K562 (cell line): ENCODE measurements around the gene MYG1. TPM values are rescaled to one million over a fixed set of nuclear protein-coding genes. Genes with fewer than 3 reads are reported as not detected.

ENCODE experiments used
- BRD4 ChIP-seq: fragments of 200-600 bp; sonication (generic); IDR thresholded peaks from 2 replicates; pipeline ENCODE4 v1.6.1; 2017; ENCODE audit warnings: inconsistent platforms
- DPF2 ChIP-seq: fragments of 450-650 bp; IDR thresholded peaks from 2 replicates; pipeline ENCODE4 v1.6.1; 2016
- GATA2 ChIP-seq: sonication (generic); formaldehyde crosslinking; IDR thresholded peaks from 2 replicates; pipeline ENCODE4 v1.4.0; 2020; ENCODE audit warnings: mild to moderate bottlenecking, missing genetic modification reagents
- HDGF ChIP-seq: fragments of 450-650 bp; IDR thresholded peaks from 2 replicates; pipeline ENCODE4 v1.6.1; 2016
- KDM5B ChIP-seq: fragments of 200-600 bp; sonication (generic); IDR thresholded peaks from 2 replicates; pipeline ENCODE4 v1.6.1; 2012; ENCODE audit warnings: low read depth, mild to moderate bottlenecking, moderate library complexity, low read length, control low read depth, inconsistent platforms; ENCODE audit not compliant: insufficient replicate concordance
- KLF1 ChIP-seq: fragments of 450-650 bp; IDR thresholded peaks from 2 replicates; pipeline ENCODE4 v1.6.1; 2016; ENCODE audit warnings: missing genetic modification characterization, missing compliant biosample characterization
- LARP7 ChIP-seq: fragments of 450-650 bp; IDR thresholded peaks from 2 replicates; pipeline ENCODE4 v1.6.1; 2016
- MECOM ChIP-seq: fragments of 250-450 bp; sonication (Bioruptor Pico); IDR thresholded peaks from 2 replicates; pipeline ENCODE4 v1.8.0; 2022; ENCODE audit warnings: inconsistent platforms
- MTA2 ChIP-seq: fragments of 450-650 bp; IDR thresholded peaks from 2 replicates; pipeline ENCODE4 v1.6.1; 2016; ENCODE audit warnings: low read depth
- NFE2L1 ChIP-seq: fragments of 450-650 bp; IDR thresholded peaks from 2 replicates; pipeline ENCODE4 v1.6.1; 2016; ENCODE audit warnings: missing genetic modification characterization, low read depth, mild to moderate bottlenecking, missing compliant biosample characterization, moderate library complexity, borderline replicate concordance
- NFRKB ChIP-seq: fragments of 450-650 bp; IDR thresholded peaks from 2 replicates; pipeline ENCODE4 v1.6.1; 2016; ENCODE audit warnings: low read depth
- PHF8 ChIP-seq: fragments of 200-600 bp; sonication (generic); IDR thresholded peaks from 2 replicates; pipeline ENCODE4 v1.6.1; 2012; ENCODE audit warnings: mixed run types, mild to moderate bottlenecking, inconsistent platforms, low read length, moderate library complexity, borderline replicate concordance
- PTRF ChIP-seq: fragments of 450-650 bp; IDR thresholded peaks from 2 replicates; pipeline ENCODE4 v1.6.1; 2016; ENCODE audit warnings: mild to moderate bottlenecking, missing genetic modification characterization, missing compliant biosample characterization
- PYGO2 ChIP-seq: fragments of 450-650 bp; IDR thresholded peaks from 2 replicates; pipeline ENCODE4 v1.6.1; 2016; ENCODE audit warnings: mild to moderate bottlenecking, missing genetic modification characterization, moderate library complexity, missing compliant biosample characterization
- RHOXF2B ChIP-seq: fragments of 250-450 bp; sonication (Bioruptor Pico); conservative IDR thresholded peaks from 2 replicates; pipeline ENCODE4 v1.5.1; 2021
- SFPQ ChIP-seq: fragments of 200-400 bp; formaldehyde crosslinking; IDR thresholded peaks from 2 replicates; pipeline ENCODE4 v1.6.1; 2017; ENCODE audit warnings: mild to moderate bottlenecking, low read depth, low read length, moderate library complexity
- TCF7 ChIP-seq: sonication (generic); IDR thresholded peaks from 2 replicates; pipeline ENCODE4 v1.6.1; 2016; ENCODE audit warnings: antibody characterized with exemption, borderline replicate concordance
- THRAP3 ChIP-seq: fragments of 450-650 bp; IDR thresholded peaks from 2 replicates; pipeline ENCODE4 v1.6.1; 2016; ENCODE audit warnings: mild to moderate bottlenecking, inconsistent platforms, borderline replicate concordance
- ZBTB1 ChIP-seq: sonication (generic); formaldehyde crosslinking; IDR thresholded peaks from 2 replicates; pipeline ENCODE4 v1.8.1; 2023; ENCODE audit warnings: missing genetic modification reagents, low read depth, mild to moderate bottlenecking, borderline replicate concordance
- ZFPM2 ChIP-seq: fragments of 250-450 bp; sonication (Bioruptor Pico); IDR thresholded peaks from 2 replicates; pipeline ENCODE4 v1.5.1; 2022; ENCODE audit warnings: mild to moderate bottlenecking
- ZKSCAN3 ChIP-seq: fragments of 250-450 bp; sonication (Bioruptor Pico); IDR thresholded peaks from 2 replicates; pipeline ENCODE4 v1.4.0; 2020
- ZNF197 ChIP-seq: fragments of 200-800 bp; sonication (Bioruptor generic); IDR thresholded peaks from 2 replicates; pipeline ENCODE4 v1.6.1; 2016; ENCODE audit warnings: low read depth, missing genetic modification characterization, missing compliant biosample characterization
- polyA plus RNA-seq, 8 experiments: library from polyadenylated mRNA; depleted of rRNA in 4 of 8; stranded (reverse) in 5 of 8; unstranded in 3 of 8; fragments of >200 nt; fragmentation: Nextera tagmentation in 2 of 8; fragmentation: Illumina TruSeq in 1 of 8; extraction: Ambion mirVana in 2 of 8; extraction: Trizol in 1 of 8; gene quantifications; 2 replicates each; pipeline versions ENCODE4 v1.2.1 to v1.2.3, GENCODE V29; 2011 to 2014; ENCODE audit warnings: inconsistent platforms in 1 of 8, missing spikeins in 1 of 8
- total RNA-seq, 7 experiments: library from RNA; depleted of rRNA in 6 of 7; stranded (reverse); fragments of >200 nt in 6 of 7; fragmentation: Illumina TruSeq in 2 of 7; extraction: Trizol in 2 of 7; gene quantifications; 2 replicates each; pipeline versions ENCODE4 v1.2.1 to v1.2.3, GENCODE V29; 2011 to 2021; ENCODE audit warnings: low replicate concordance in 1 of 7
- TF ChIP-seq, protein P1 (sequence below): sonication (generic); formaldehyde crosslinking; IDR thresholded peaks from 2 replicates; pipeline ENCODE4 v1.8.0; 2022; ENCODE audit warnings: missing genetic modification reagents, mild to moderate bottlenecking, borderline replicate concordance
- TF ChIP-seq, protein P2 (sequence below): sonication (generic); formaldehyde crosslinking; IDR thresholded peaks from 2 replicates; pipeline ENCODE4 v1.8.1; 2023; ENCODE audit warnings: mild to moderate bottlenecking, missing genetic modification reagents

Gene MYG1
- total and polyA plus RNA-seq, 9 of the 15 experiments (the other 6 are each of a cell fraction or from before 2014, with no cell fraction given), result 0.45 to 5.6 (median 2.1) TPM

DNA sequence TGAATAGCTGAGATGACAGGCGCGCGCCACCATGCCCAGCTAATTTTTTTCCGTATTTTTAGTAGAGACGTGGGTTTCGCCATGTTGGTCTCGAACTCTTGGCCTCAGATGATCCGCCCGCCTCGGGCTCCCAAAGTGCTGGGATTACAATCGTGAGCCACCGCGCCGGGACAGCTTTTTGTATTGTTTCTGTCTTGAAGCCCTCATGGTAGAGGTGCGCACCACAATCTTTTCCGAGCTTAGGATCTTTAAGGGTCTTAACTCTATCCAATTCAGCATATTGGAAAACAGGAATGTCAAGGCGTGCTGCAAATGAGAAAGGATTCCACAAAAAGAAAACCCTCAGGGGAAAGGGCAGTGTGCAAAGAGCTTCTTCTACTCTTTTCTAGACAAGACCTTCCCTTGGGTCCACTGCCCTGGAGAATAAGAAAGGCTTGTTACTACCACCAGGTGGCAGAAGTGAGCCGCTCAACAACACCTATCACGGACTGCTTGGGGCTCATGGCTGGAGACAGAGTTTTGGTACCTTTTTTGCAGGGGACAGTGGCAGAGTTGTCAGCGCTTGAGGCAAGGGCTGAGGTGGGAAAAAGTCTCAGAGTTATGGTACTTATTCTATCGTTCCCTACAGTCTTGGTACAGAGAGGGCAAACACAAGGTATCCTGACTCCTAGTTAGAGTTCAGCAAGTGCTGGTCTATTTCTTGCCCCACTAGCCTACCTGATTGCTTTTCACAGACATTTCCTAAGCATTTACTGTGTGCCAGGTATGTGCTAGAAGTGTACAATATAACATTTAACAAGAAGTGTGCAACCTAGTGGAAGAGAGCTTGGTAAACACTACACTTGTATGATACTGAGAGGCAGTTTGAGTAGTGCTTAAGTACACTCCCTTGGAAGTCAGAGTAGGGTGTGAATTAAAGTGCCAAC is 53.1 kb downstream of the MYG1 start (continued):
- no peak for TF ChIP-seq THRAP3
- TF ChIP-seq ZBTB1 (CRISPR knock-in tag), result no peak
- TF ChIP-seq PHF8, result no peak
- TF ChIP-seq NFE2L1 (tag), result no peak
- no peak for TF ChIP-seq ZNF197
- 0 out of 2 replicates have a peak, but pooled peaks have one; percentile 51 for TF ChIP-seq HDGF
- TF ChIP-seq ZFPM2 (CRISPR knock-in tag), result no peak
- TF ChIP-seq GATA2 (CRISPR knock-in tag), result no peak
- no peak for TF ChIP-seq PYGO2 (tag)
- no peak for TF ChIP-seq MTA2
- TF ChIP-seq, protein P1, sequence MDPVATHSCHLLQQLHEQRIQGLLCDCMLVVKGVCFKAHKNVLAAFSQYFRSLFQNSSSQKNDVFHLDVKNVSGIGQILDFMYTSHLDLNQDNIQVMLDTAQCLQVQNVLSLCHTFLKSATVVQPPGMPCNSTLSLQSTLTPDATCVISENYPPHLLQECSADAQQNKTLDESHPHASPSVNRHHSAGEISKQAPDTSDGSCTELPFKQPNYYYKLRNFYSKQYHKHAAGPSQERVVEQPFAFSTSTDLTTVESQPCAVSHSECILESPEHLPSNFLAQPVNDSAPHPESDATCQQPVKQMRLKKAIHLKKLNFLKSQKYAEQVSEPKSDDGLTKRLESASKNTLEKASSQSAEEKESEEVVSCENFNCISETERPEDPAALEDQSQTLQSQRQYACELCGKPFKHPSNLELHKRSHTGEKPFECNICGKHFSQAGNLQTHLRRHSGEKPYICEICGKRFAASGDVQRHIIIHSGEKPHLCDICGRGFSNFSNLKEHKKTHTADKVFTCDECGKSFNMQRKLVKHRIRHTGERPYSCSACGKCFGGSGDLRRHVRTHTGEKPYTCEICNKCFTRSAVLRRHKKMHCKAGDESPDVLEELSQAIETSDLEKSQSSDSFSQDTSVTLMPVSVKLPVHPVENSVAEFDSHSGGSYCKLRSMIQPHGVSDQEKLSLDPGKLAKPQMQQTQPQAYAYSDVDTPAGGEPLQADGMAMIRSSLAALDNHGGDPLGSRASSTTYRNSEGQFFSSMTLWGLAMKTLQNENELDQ (CRISPR knock-in tag), result 0 out of 2 replicates have a peak, but pooled peaks have one; percentile 37
- no peak for TF ChIP-seq TCF7
- TF ChIP-seq, protein P2, sequence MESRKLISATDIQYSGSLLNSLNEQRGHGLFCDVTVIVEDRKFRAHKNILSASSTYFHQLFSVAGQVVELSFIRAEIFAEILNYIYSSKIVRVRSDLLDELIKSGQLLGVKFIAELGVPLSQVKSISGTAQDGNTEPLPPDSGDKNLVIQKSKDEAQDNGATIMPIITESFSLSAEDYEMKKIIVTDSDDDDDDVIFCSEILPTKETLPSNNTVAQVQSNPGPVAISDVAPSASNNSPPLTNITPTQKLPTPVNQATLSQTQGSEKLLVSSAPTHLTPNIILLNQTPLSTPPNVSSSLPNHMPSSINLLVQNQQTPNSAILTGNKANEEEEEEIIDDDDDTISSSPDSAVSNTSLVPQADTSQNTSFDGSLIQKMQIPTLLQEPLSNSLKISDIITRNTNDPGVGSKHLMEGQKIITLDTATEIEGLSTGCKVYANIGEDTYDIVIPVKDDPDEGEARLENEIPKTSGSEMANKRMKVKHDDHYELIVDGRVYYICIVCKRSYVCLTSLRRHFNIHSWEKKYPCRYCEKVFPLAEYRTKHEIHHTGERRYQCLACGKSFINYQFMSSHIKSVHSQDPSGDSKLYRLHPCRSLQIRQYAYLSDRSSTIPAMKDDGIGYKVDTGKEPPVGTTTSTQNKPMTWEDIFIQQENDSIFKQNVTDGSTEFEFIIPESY (CRISPR knock-in tag), result peak; percentile 75
- no peak for TF ChIP-seq KDM5B
- TF ChIP-seq ZKSCAN3 (CRISPR knock-in tag), result no peak
- TF ChIP-seq RHOXF2B (CRISPR knock-in tag), result no peak
- TF ChIP-seq SFPQ, result no peak
- TF ChIP-seq NFRKB, result no peak
- TF ChIP-seq LARP7, result no peak
- TF ChIP-seq DPF2, result no peak
- TF ChIP-seq KLF1 (tag), result no peak
- TF ChIP-seq MECOM, result no peak
- no peak for TF ChIP-seq BRD4
- TF ChIP-seq PTRF (tag), result no peak
